Spleen (tissue), 13 donors: ENCODE results near the gene ALKBH6. TPM values are rescaled to one million over a fixed set of nuclear protein-coding genes. Genes with fewer than 3 reads are reported as not detected.
A peak's percentile ranks its signal among the peaks of the same experiment; 100 is the strongest.

Experiments
- DNase-seq: peaks from one replicate; pipeline ENCODE4 v3.0.0-alpha.2; 2020
- H3K27ac ChIP-seq, 8 donors: fragments of 200-600 bp; sonication (generic) in 7 of 8; 1 replicate in 4 of 8; 2 replicates in 4 of 8; pipeline versions ENCODE4 v1.5.0 to v1.8.0; 2016 to 2021; ENCODE audit warnings: inconsistent platforms in 4 of 8, mild to moderate bottlenecking in 4 of 8, moderate library complexity in 1 of 8
- H3K27me3 ChIP-seq, 7 donors: fragments of 200-600 bp; sonication (generic) in 6 of 7; replicated peaks in 1 of 7; 1 replicate in 4 of 7; 2 replicates in 3 of 7; pipeline versions ENCODE4 v1.5.0 to v1.8.0; 2016 to 2021; ENCODE audit warnings: inconsistent platforms in 3 of 7, mild to moderate bottlenecking in 1 of 7
- H3K36me3 ChIP-seq, 6 donors: fragments of 200-600 bp; sonication (generic) in 5 of 6; 1 replicate in 4 of 6; 2 replicates in 2 of 6; pipeline versions ENCODE4 v1.5.0 to v1.8.0; 2016 to 2021; ENCODE audit warnings: inconsistent platforms in 2 of 6
- H3K4me1 ChIP-seq, 6 donors: fragments of 200-600 bp; sonication (generic) in 5 of 6; 1 replicate in 3 of 6; 2 replicates in 3 of 6; pipeline versions ENCODE4 v1.5.0 to v1.8.0; 2016 to 2021; ENCODE audit warnings: inconsistent platforms in 3 of 6
- H3K4me3 ChIP-seq, 8 donors: fragments of 200-600 bp; sonication (generic) in 7 of 8; 1 replicate in 4 of 8; 2 replicates in 4 of 8; pipeline versions ENCODE4 v1.5.0 to v1.8.0; 2016 to 2021; ENCODE audit warnings: inconsistent platforms in 4 of 8, mild to moderate bottlenecking in 4 of 8, moderate library complexity in 2 of 8
- H3K9me3 ChIP-seq, 8 donors: fragments of 200-600 bp; sonication (generic) in 7 of 8; 1 replicate in 4 of 8; 2 replicates in 4 of 8; pipeline versions ENCODE4 v1.5.0 to v1.8.0; 2016 to 2021; ENCODE audit warnings: inconsistent platforms in 4 of 8
- POLR2A ChIP-seq, 3 donors: fragments of 450-650 bp; IDR thresholded peaks; one replicate each; pipeline ENCODE4 v1.5.1; 2017; ENCODE audit warnings: antibody characterized with exemption in 3 of 3, mild to moderate bottlenecking in 1 of 3
- POLR2AphosphoS5 ChIP-seq, 3 donors: sonication (generic); formaldehyde crosslinking; IDR thresholded peaks; one replicate each; pipeline ENCODE4 v1.5.1; 2017; ENCODE audit warnings: antibody characterized with exemption in 3 of 3
- WGBS, 5 donors: extraction: QIAGEN DNeasy Blood & Tissue Kit in 3 of 5; methylation state at CpG; one replicate each; pipeline versions ENCODE4 v1.1.5 to v1.1.7; 2013 to 2018; 5-methylcytosine and 5-hydroxymethylcytosine counted together
- intact Hi-C: fragments of 100-400 bp; cut with DNase I; formaldehyde crosslinking; loops from one replicate; pipeline ENCODE4 v1.15.0; 2023; ENCODE audit warnings: low total_unique reads
- long read RNA-seq, 2 donors: transcript quantifications; one replicate each; lab custom pipeline, GENCODE V29; 2026
- polyA plus RNA-seq, 3 donors: library from polyadenylated mRNA; stranded (reverse); fragments of 200-250 nt; gene quantifications; one replicate each; pipeline ENCODE4 v1.2.1, GENCODE V29; 2013
- total RNA-seq, 7 donors: library from RNA; depleted of rRNA in 3 of 7; stranded (reverse); fragments of >200 nt in 3 of 7; fragmentation: NEBNext Ultra II Directional in 4 of 7; extraction: Animal tissue kit (Norgen Biotek cat#: 25700) in 4 of 7; gene quantifications; one replicate each; pipeline versions ENCODE4 v1.1.0 to v1.2.1, GENCODE V29; 2016 to 2021
- TF ChIP-seq, protein P1 (sequence below), 11 experiments: fragments of 200-600 bp in 7 of 11; fragments of 450-650 bp in 4 of 11; sonication (generic) in 4 of 11; IDR thresholded peaks in 8 of 11; conservative IDR thresholded peaks in 3 of 11; 1 replicate in 7 of 11; 2 replicates in 4 of 11; pipeline versions ENCODE4 v1.4.0 to v1.8.0; 2016 to 2021; ENCODE audit warnings: antibody characterized with exemption in 11 of 11, inconsistent platforms in 4 of 11, mild to moderate bottlenecking in 1 of 11
- donor health status: healthy with polysubstance abuse.
- donor health status: DM: no; HTN: no; CAD: no; lungs with moderate emphysema.
- donor health status: DM: no; HTN: no; CAD: no.
- donor health status: Bipolar disorder and iron deficiency.
- donor health status: healthy.
- donor health status: DM: no; HTN: no; CAD: no.
- donor health status: DM: yes; HTN: yes; CAD: no.

ALKBH6 gene
- total RNA-seq (10 to 100 TPM; 22.6 to 65.3 (median 28.3) TPM), polyA plus RNA-seq (10 to 100 TPM; 21.3 to 26.6 (median 24.3) TPM)
- long read RNA-seq, donor 1 = 0 reads
- long read RNA-seq, donor 2, partial matches to known transcripts = 0 of 2 reads
- long read RNA-seq, donor 2, other reads (novel, unspliced or antisense) = 0 of 2 reads

GRCh38 chr19:36014012-36014924 is at the start of gene ALKBH6:
Gene ALKBH6 (minus strand): TSS chr19:36014213. CDS start chr19:36013397, 816 bp downstream.
- WGBS, 5 donors = 2 to 3% (median 2%) methylated on average over 31 to 42 of the region's 42 CpGs
- Histone ChIP-seq H3K4me1 (peaks cover 11 to 34% (median 25%) of the 10 kb centered on the region in 6 donors), H3K27me3 (peaks cover 0 to 5% (median 0%) of the 10 kb centered on the region in 7 donors), H3K9me3 (no peaks in the 10 kb centered on the region), H3K4me3 (peak within 1 kb of the TSS; percentile 51 to 83 (median 58)), H3K36me3 (peaks cover 0 to 31% (median 2%) of the 10 kb centered on the region in 6 donors), H3K27ac (peak within 1 kb of the TSS; percentile 74 to 93 (median 86))
- intact Hi-C loops = no loop called here
- peak; percentile 99 for DNase-seq
- no peak for TF ChIP-seq POLR2A (IDR thresholded peaks at IDR 0.05)
- peak; percentile 73 to 88 (median 85) for TF ChIP-seq POLR2AphosphoS5 (IDR thresholded peaks at IDR 0.05)
- TF ChIP-seq, protein P1, sequence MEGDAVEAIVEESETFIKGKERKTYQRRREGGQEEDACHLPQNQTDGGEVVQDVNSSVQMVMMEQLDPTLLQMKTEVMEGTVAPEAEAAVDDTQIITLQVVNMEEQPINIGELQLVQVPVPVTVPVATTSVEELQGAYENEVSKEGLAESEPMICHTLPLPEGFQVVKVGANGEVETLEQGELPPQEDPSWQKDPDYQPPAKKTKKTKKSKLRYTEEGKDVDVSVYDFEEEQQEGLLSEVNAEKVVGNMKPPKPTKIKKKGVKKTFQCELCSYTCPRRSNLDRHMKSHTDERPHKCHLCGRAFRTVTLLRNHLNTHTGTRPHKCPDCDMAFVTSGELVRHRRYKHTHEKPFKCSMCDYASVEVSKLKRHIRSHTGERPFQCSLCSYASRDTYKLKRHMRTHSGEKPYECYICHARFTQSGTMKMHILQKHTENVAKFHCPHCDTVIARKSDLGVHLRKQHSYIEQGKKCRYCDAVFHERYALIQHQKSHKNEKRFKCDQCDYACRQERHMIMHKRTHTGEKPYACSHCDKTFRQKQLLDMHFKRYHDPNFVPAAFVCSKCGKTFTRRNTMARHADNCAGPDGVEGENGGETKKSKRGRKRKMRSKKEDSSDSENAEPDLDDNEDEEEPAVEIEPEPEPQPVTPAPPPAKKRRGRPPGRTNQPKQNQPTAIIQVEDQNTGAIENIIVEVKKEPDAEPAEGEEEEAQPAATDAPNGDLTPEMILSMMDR (IDR thresholded peaks at IDR 0.05 in 8 of 11, conservative IDR thresholded peaks at IDR 0.05 in 3 of 11) = peak in 3 of 11 experiments; percentile 27 to 33 (median 28)

- TF ChIP-seq POLR2A (IDR thresholded peaks at IDR 0.05) = no peak
- TF ChIP-seq POLR2AphosphoS5 (IDR thresholded peaks at IDR 0.05) = no peak
- TF ChIP-seq, protein P1 (IDR thresholded peaks at IDR 0.05 in 8 of 11, conservative IDR thresholded peaks at IDR 0.05 in 3 of 11) = no peak
- DNase-seq = no peak
- no peaks in the 10 kb centered on the region for H3K27me3 ChIP-seq
- 82 to 100% (median 85%) methylated on average over 2 of the region's 2 CpGs for WGBS, 5 donors
- no peak overlapping the region for H3K4me3 ChIP-seq
- H3K9me3 ChIP-seq = no peaks in the 10 kb centered on the region
- intact Hi-C loops = no loop called here
- H3K36me3 ChIP-seq = peaks cover 0 to 70% (median 0%) of the 10 kb centered on the region in 6 donors
- H3K4me1 ChIP-seq = peaks cover 0 to 3% (median 0%) of the 10 kb centered on the region in 6 donors
- H3K27ac ChIP-seq = no peak overlapping the region
Measured at GRCh38 chr19:36061367-36061766, 47.4 kb upstream of the ALKBH6 start.

GRCh38 chr19:36060430-36060829 is 46.4 kb upstream of the ALKBH6 start:
- WGBS, 5 donors = 74 to 90% (median 82%) methylated on average over 4 of the region's 4 CpGs
- Histone ChIP-seq H3K27me3 (no peaks in the 10 kb centered on the region), H3K27ac (no peak overlapping the region), H3K4me3 (no peak overlapping the region), H3K9me3 (no peaks in the 10 kb centered on the region), H3K36me3 (peaks cover 0 to 61% (median 0%) of the 10 kb centered on the region in 6 donors), H3K4me1 (peaks cover under 1 to 12% (median 5%) of the 10 kb centered on the region in 6 donors)
- intact Hi-C loops = no loop called here
- DNase-seq = peak; percentile 73
- TF ChIP-seq POLR2A (IDR thresholded peaks at IDR 0.05) (no peak), POLR2AphosphoS5 (IDR thresholded peaks at IDR 0.05) (no peak)
- TF ChIP-seq, protein P1 (IDR thresholded peaks at IDR 0.05 in 8 of 11, conservative IDR thresholded peaks at IDR 0.05 in 3 of 11) = peak in 10 of 11 experiments; percentile 28 to 73 (median 54)
